Transverse colon (tissue), 3 donors: Measurements from ENCODE around the gene CCNB3.

Experiments used
- CTCF ChIP-seq, 5 experiments: fragments of 200-600 bp in 3 of 5; fragments of 450-650 bp in 2 of 5; sonication (generic) in 3 of 5; IDR thresholded peaks; 1 replicate in 2 of 5; 2 replicates in 3 of 5; pipeline ENCODE4 v1.5.1; 2016 to 2017; ENCODE audit warnings: antibody characterized with exemption in 5 of 5, inconsistent platforms in 3 of 5, mild to moderate bottlenecking in 2 of 5, moderate library complexity in 1 of 5
- POLR2A ChIP-seq: fragments of 450-650 bp; IDR thresholded peaks from one replicate; pipeline ENCODE4 v1.6.1; 2016; ENCODE audit warnings: antibody characterized with exemption, mild to moderate bottlenecking, moderate library complexity

GRCh38 chrX:50386520-50386919 is 182.0 kb downstream of the CCNB3 start:
- no peak for TF ChIP-seq CTCF (IDR thresholded peaks at IDR 0.05)
- no peak for TF ChIP-seq POLR2A
